Thyroid gland (tissue), 4 donors: Measurements from ENCODE around the gene ABCB8.

Experiments used
- CTCF ChIP-seq, 6 experiments: fragments of 200-600 bp in 3 of 6; fragments of 450-650 bp in 3 of 6; sonication (generic) in 3 of 6; IDR thresholded peaks; one replicate each; pipeline ENCODE4 v1.5.1; 2016 to 2019; ENCODE audit warnings: antibody characterized with exemption in 6 of 6, mild to moderate bottlenecking in 2 of 6, inconsistent platforms in 1 of 6, moderate library complexity in 1 of 6
- POLR2A ChIP-seq, 2 donors: fragments of 450-650 bp; IDR thresholded peaks; one replicate each; pipeline ENCODE4 v1.6.1; 2017; ENCODE audit warnings: antibody characterized with exemption in 2 of 2, mild to moderate bottlenecking in 2 of 2, moderate library complexity in 1 of 2

DNA sequence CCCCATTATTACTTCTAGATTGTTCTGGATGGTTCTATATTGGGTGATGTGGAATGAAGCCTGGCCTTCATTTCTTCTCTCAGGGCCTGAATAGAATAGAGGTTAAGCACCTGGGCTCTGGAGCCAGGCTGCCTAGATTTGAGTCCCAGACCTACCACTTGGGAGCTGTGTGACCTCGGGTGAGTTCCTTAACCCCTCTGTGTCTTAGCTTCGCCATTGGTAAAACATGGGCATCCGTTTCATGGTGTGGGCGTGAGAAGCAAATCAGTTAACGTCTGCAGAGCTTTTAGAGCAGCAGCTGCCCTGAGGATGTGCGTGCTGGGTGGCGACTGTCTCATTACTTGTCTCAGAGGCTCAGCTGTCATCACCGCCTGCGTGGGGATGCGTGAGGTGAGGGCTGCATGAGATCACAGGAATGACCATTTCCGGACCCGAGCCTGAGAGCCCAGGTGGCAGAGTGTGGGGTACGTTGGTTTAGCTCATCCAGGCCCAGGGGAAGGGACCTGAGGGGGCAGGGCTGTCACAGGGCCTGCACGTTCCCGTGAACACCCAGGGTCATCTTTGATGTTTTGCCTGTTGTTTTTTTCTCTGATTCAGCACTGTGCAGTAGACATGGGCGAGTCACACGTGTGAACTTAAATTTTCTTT, 67.7 kb downstream of the ABCB8 start:
- TF ChIP-seq CTCF (IDR thresholded peaks at IDR 0.05): no peak
- TF ChIP-seq POLR2A (IDR thresholded peaks at IDR 0.05): no peak
